Measurements from ENCODE around the gene CORO1C. TPM values are rescaled to one million over a fixed set of nuclear protein-coding genes. Genes with fewer than 3 reads are reported as not detected.

The CORO1C gene
- total and polyA plus RNA-seq, 10 donors, result 12.0 to 119 (median 74.8) TPM

DNA sequence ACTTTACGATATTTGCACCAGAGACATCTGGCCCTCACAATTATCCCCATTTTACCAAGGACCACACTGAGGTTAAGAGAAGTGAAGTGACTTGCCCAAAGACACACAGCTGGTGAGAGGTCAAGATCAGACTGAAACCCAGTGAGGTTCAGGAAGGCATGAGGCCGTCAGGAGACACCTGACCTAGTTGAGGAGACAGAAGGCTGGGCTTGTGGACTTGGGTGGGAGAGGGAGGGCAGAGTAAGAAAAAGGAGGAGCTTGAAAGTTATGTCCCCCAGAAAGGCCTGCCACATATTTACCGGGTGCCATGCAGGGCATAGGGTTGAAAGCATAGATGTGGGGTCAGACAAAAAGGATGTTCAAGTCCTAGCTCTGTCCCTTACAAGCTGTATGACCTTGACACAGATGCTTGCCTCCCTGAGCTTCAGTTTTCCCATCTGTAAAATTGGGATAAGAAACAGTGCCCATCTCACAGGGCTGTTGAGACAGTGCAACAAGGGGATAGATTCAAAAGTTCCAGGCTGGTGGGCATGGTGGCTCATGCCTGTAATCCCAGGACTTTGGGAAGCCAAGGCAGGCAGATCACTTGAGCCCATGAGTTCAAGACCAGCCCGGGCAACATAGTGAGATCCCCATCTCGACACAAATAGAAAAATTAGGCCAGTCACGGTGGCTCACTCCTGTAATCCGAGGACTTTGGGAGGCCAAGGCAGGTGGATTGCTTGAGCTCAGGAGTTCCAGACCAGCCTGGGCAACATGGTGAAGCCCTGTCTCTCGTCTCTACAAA lies 104.0 kb downstream of the CORO1C start:
- H3K36me3 ChIP-seq, result peaks cover 0 to 53% (median 16%) of the 10 kb centered on the region in 6 donors
- TF ChIP-seq, protein P1, sequence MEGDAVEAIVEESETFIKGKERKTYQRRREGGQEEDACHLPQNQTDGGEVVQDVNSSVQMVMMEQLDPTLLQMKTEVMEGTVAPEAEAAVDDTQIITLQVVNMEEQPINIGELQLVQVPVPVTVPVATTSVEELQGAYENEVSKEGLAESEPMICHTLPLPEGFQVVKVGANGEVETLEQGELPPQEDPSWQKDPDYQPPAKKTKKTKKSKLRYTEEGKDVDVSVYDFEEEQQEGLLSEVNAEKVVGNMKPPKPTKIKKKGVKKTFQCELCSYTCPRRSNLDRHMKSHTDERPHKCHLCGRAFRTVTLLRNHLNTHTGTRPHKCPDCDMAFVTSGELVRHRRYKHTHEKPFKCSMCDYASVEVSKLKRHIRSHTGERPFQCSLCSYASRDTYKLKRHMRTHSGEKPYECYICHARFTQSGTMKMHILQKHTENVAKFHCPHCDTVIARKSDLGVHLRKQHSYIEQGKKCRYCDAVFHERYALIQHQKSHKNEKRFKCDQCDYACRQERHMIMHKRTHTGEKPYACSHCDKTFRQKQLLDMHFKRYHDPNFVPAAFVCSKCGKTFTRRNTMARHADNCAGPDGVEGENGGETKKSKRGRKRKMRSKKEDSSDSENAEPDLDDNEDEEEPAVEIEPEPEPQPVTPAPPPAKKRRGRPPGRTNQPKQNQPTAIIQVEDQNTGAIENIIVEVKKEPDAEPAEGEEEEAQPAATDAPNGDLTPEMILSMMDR (IDR thresholded peaks at IDR 0.05 in 8 of 11, conservative IDR thresholded peaks at IDR 0.05 in 3 of 11), result no peak
- TF ChIP-seq POLR2A (IDR thresholded peaks at IDR 0.05) (no peak), POLR2AphosphoS5 (IDR thresholded peaks at IDR 0.05) (no peak)
- WGBS, 5 donors, result 87 to 93% (median 90%) methylated on average over 8 of the region's 8 CpGs
- no peaks in the 10 kb centered on the region for H3K27me3 ChIP-seq (replicated peaks in 1 of 7)
- peaks cover 36 to 99% (median 72%) of the 10 kb centered on the region in 6 donors for H3K4me1 ChIP-seq
- peak overlapping the region in 7 of 8 donors; percentile 58 to 97 (median 92) for H3K27ac ChIP-seq
- no peaks in the 10 kb centered on the region for H3K9me3 ChIP-seq
- peak overlapping the region in 2 of 8 donors; percentile 56 to 76 for H3K4me3 ChIP-seq
- DNase-seq, result no peak
- intact Hi-C loops (cut with DNase I; ENCODE audit: low total_unique reads), result no loop called here

DNA sequence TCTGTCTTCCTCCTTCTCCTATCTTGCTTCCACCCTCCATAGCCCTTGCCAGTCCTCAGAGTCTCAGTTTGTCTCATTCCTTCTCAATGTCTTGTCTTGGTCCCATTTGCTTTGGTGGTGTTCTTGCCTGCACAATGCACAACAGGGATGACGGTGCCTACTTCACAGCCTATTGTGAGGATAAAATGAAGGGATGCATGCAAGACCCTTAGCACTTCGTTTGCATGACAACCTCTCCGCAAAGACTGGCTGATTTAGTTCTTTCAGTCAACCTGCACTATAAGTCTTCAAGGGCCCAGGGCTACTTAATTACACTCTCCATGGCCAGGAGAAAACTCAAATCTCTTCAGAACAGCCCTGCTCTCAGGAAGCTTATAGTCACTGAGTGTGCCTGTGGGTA lies 106.1 kb downstream of the CORO1C start:
- Histone ChIP-seq H3K9me3 (no peaks in the 10 kb centered on the region), H3K4me3 (no peak overlapping the region), H3K27ac (peak overlapping the region in 1 of 8 donors; percentile 1), H3K27me3 (replicated peaks in 1 of 7) (no peaks in the 10 kb centered on the region), H3K4me1 (peaks cover 21 to 99% (median 68%) of the 10 kb centered on the region in 6 donors), H3K36me3 (peaks cover 0 to 74% (median 20%) of the 10 kb centered on the region in 6 donors)
- intact Hi-C loops (cut with DNase I; ENCODE audit: low total_unique reads), result no loop called here
- TF ChIP-seq POLR2A (IDR thresholded peaks at IDR 0.05), result no peak
- TF ChIP-seq, protein P1 (IDR thresholded peaks at IDR 0.05 in 8 of 11, conservative IDR thresholded peaks at IDR 0.05 in 3 of 11), result no peak
- DNase-seq, result no peak
- WGBS, 5 donors, result 90 to 97% (median 92%) methylated on average over 3 of the region's 3 CpGs

DNA sequence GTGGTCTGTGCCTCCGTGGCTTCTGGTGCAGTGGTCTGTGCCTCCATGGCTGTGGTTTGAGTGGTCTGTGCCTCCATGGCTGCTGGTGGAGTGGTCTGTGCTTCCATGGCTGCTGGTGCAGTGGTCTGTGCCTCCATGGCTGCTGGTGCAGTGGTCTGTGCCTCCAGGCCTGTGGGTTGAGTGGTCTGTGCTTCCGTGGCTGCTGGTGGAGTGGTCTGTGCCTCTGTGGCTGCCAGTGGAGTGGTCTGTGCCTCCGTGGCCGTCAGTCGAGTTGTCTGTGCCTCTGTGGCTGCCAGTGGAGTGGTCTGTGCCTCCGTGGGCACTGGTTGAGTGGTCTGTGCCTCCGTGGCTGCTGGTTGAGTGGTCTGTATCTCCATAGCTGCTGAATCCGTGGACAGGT lies 107.7 kb downstream of the CORO1C start:
- peak overlapping the region in 3 of 8 donors; percentile 67 to 74 (median 72) for H3K27ac ChIP-seq
- no peak for DNase-seq
- peaks cover 0 to 79% (median 20%) of the 10 kb centered on the region in 6 donors for H3K36me3 ChIP-seq
- TF ChIP-seq POLR2AphosphoS5 (IDR thresholded peaks at IDR 0.05) (no peak), POLR2A (IDR thresholded peaks at IDR 0.05) (no peak)
- TF ChIP-seq, protein P1 (IDR thresholded peaks at IDR 0.05 in 8 of 11, conservative IDR thresholded peaks at IDR 0.05 in 3 of 11), result no peak
- H3K27me3 ChIP-seq (replicated peaks in 1 of 7), result no peaks in the 10 kb centered on the region
- H3K9me3 ChIP-seq, result no peaks in the 10 kb centered on the region
- peaks cover 10 to 99% (median 58%) of the 10 kb centered on the region in 6 donors for H3K4me1 ChIP-seq
- intact Hi-C loops (cut with DNase I; ENCODE audit: low total_unique reads), result no loop called here
- WGBS, 5 donors, result 80 to 97% (median 96%) methylated on average over 1 to 8 of the region's 8 CpGs
- H3K4me3 ChIP-seq, result no peak overlapping the region

DNA sequence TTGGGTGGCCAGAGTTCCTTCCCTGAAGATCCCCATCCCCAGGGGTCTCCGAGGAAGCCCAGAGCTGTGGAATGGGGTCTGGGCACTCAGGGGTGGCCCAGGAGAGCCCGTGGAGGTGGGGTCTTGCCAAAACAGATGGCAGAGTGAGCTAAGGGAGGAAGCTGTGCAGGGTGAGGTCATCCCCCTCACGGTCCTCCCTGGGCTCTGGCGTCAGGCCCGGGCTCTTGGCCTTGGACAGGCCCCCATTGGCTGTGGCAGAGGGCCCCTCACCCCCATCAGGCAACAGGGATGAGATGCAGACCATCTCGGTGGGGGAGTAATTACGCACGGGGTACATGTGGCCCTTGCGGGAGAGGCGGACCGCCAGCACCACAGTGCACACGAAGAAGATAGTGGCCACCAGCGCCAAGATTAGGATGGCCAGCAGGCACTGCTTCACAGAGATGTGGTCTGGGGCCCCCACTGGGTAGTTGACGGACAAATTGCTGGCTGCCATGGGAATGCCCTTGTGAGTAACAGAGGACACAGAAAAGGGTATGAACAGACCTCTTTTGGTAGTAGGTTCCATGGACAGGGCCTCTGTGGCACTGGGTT lies 108.3 kb downstream of the CORO1C start:
- DNase-seq, result no peak
- peak overlapping the region in 4 of 8 donors; percentile 37 to 74 (median 70) for H3K27ac ChIP-seq
- WGBS, 5 donors, result 83 to 90% (median 88%) methylated on average over 13 to 14 of the region's 14 CpGs

More for the DNA sequence above, 108.3 kb downstream of the CORO1C start:
- TF ChIP-seq POLR2A (IDR thresholded peaks at IDR 0.05) (no peak), POLR2AphosphoS5 (IDR thresholded peaks at IDR 0.05) (peak in 1 of 3 donors; percentile 29)
- Histone ChIP-seq H3K36me3 (peaks cover 0 to 79% (median 20%) of the 10 kb centered on the region in 6 donors), H3K27me3 (replicated peaks in 1 of 7) (no peaks in the 10 kb centered on the region), H3K4me1 (peaks cover 15 to 99% (median 58%) of the 10 kb centered on the region in 6 donors), H3K9me3 (no peaks in the 10 kb centered on the region), H3K4me3 (peak overlapping the region in 1 of 8 donors; percentile 21)
- intact Hi-C loops (cut with DNase I; ENCODE audit: low total_unique reads), result no loop called here

All from spleen (tissue), 11 donors.